Suprapubic skin (tissue), 4 donors: ENCODE results near the gene LMF1.

Source experiments
- CTCF ChIP-seq, 2 donors: fragments of 200-600 bp in 1 of 2; fragments of 450-650 bp in 1 of 2; sonication (generic) in 1 of 2; IDR thresholded peaks; one replicate each; pipeline ENCODE4 v1.5.1; 2016 to 2019; ENCODE audit warnings: antibody characterized with exemption in 2 of 2, mild to moderate bottlenecking in 1 of 2, moderate library complexity in 1 of 2
- EP300 ChIP-seq: sonication (generic); formaldehyde crosslinking; IDR thresholded peaks from one replicate; pipeline ENCODE4 v1.6.1; 2017; ENCODE audit warnings: antibody characterized with exemption
- POLR2A ChIP-seq, 2 donors: fragments of 450-650 bp; IDR thresholded peaks; one replicate each; pipeline ENCODE4 v1.6.1; 2017; ENCODE audit warnings: antibody characterized with exemption in 2 of 2, mild to moderate bottlenecking in 2 of 2, moderate library complexity in 2 of 2
- POLR2AphosphoS5 ChIP-seq, 3 donors: sonication (generic); formaldehyde crosslinking; IDR thresholded peaks; one replicate each; pipeline ENCODE4 v1.6.1; 2017; ENCODE audit warnings: antibody characterized with exemption in 3 of 3

GRCh38 chr16:822909-823297 lies 147.9 kb downstream of the LMF1 start:
- TF ChIP-seq CTCF (IDR thresholded peaks at IDR 0.05) (no peak), POLR2AphosphoS5 (IDR thresholded peaks at IDR 0.05) (no peak), POLR2A (IDR thresholded peaks at IDR 0.05) (no peak), EP300 (no peak)
